ENCODE measurements around the gene PFDN2. TPM values are rescaled to one million over a fixed set of nuclear protein-coding genes. Genes with fewer than 3 reads are reported as not detected.

The PFDN2 gene
- total and polyA plus RNA-seq, 4 donors, result 30.3 to 152 (median 94.9) TPM

GRCh38 chr1:161092621-161093028 lies 25.2 kb downstream of the PFDN2 start:
- H3K36me3 ChIP-seq (ENCODE audit: control insufficient read depth, insufficient read depth, low read length), result no peaks in the 10 kb centered on the region
- H3K9me3 ChIP-seq (ENCODE audit: control insufficient read depth, insufficient read depth, low read length), result no peaks in the 10 kb centered on the region
- WGBS (ENCODE audit: insufficient coverage), result 91% methylated on average over 3 of the region's 3 CpGs
- H3K4me1 ChIP-seq (ENCODE audit: control insufficient read depth, insufficient read depth, low read length), result peaks cover 2% of the 10 kb centered on the region
- no peak overlapping the region for H3K27ac ChIP-seq (ENCODE audit: low read depth, low read length)
- H3K27me3 ChIP-seq (ENCODE audit: control insufficient read depth, insufficient read depth, low read length), result peaks cover 5% of the 10 kb centered on the region
- H3K4me3 ChIP-seq (ENCODE audit: low read depth, low read length), result no peak overlapping the region
- no peak for DNase-seq (ENCODE audit: low read depth in 4 of 6, low spot score in 6 of 6)

- Histone ChIP-seq H3K4me1 (ENCODE audit: control insufficient read depth, insufficient read depth, low read length) (no peaks in the 10 kb centered on the region), H3K9me3 (ENCODE audit: control insufficient read depth, insufficient read depth, low read length) (no peaks in the 10 kb centered on the region), H3K27ac (ENCODE audit: low read depth, low read length) (no peak overlapping the region), H3K36me3 (ENCODE audit: control insufficient read depth, insufficient read depth, low read length) (no peaks in the 10 kb centered on the region), H3K4me3 (ENCODE audit: low read depth, low read length) (no peak overlapping the region), H3K27me3 (ENCODE audit: control insufficient read depth, insufficient read depth, low read length) (peaks cover 5% of the 10 kb centered on the region)
- 100% methylated on average over 1 of the region's 7 CpGs for WGBS (ENCODE audit: insufficient coverage)
- no peak for DNase-seq (ENCODE audit: low read depth in 4 of 6, low spot score in 6 of 6)
These were observed 25.9 kb downstream of the PFDN2 start for GRCh38 chr1:161091796-161092507.

- Histone ChIP-seq H3K27ac (ENCODE audit: low read depth, low read length) (no peak overlapping the region), H3K4me1 (ENCODE audit: control insufficient read depth, insufficient read depth, low read length) (no peaks in the 10 kb centered on the region), H3K36me3 (ENCODE audit: control insufficient read depth, insufficient read depth, low read length) (no peaks in the 10 kb centered on the region), H3K27me3 (ENCODE audit: control insufficient read depth, insufficient read depth, low read length) (peaks cover 5% of the 10 kb centered on the region), H3K4me3 (ENCODE audit: low read depth, low read length) (no peak overlapping the region), H3K9me3 (ENCODE audit: control insufficient read depth, insufficient read depth, low read length) (no peaks in the 10 kb centered on the region)
- no peak for DNase-seq (ENCODE audit: low read depth in 4 of 6, low spot score in 6 of 6)
- WGBS (ENCODE audit: insufficient coverage), result 86% methylated on average over 4 of the region's 5 CpGs
These were observed 26.7 kb downstream of the PFDN2 start for GRCh38 chr1:161091093-161091492.

GRCh38 chr1:161090617-161091016 lies 27.2 kb downstream of the PFDN2 start:
- peaks cover 5% of the 10 kb centered on the region for H3K27me3 ChIP-seq (ENCODE audit: control insufficient read depth, insufficient read depth, low read length)
- DNase-seq (ENCODE audit: low read depth in 4 of 6, low spot score in 6 of 6), result no peak
- H3K9me3 ChIP-seq (ENCODE audit: control insufficient read depth, insufficient read depth, low read length), result no peaks in the 10 kb centered on the region
- no peak overlapping the region for H3K4me3 ChIP-seq (ENCODE audit: low read depth, low read length)
- no peak overlapping the region for H3K27ac ChIP-seq (ENCODE audit: low read depth, low read length)
- WGBS (ENCODE audit: insufficient coverage), result 89% methylated on average over 2 of the region's 3 CpGs
- no peaks in the 10 kb centered on the region for H3K4me1 ChIP-seq (ENCODE audit: control insufficient read depth, insufficient read depth, low read length)
- no peaks in the 10 kb centered on the region for H3K36me3 ChIP-seq (ENCODE audit: control insufficient read depth, insufficient read depth, low read length)

- DNase-seq (ENCODE audit: low read depth in 4 of 6, low spot score in 6 of 6), result no peak
- peaks cover 5% of the 10 kb centered on the region for H3K27me3 ChIP-seq (ENCODE audit: control insufficient read depth, insufficient read depth, low read length)
- no peak overlapping the region for H3K4me3 ChIP-seq (ENCODE audit: low read depth, low read length)
- H3K27ac ChIP-seq (ENCODE audit: low read depth, low read length), result no peak overlapping the region
- H3K4me1 ChIP-seq (ENCODE audit: control insufficient read depth, insufficient read depth, low read length), result no peaks in the 10 kb centered on the region
- H3K36me3 ChIP-seq (ENCODE audit: control insufficient read depth, insufficient read depth, low read length), result no peaks in the 10 kb centered on the region
- 100% methylated on average over 3 of the region's 5 CpGs for WGBS (ENCODE audit: insufficient coverage)
- H3K9me3 ChIP-seq (ENCODE audit: control insufficient read depth, insufficient read depth, low read length), result no peaks in the 10 kb centered on the region
These were observed 27.9 kb downstream of the PFDN2 start for GRCh38 chr1:161089938-161090337.

GRCh38 chr1:161089251-161089924 lies 28.4 kb downstream of the PFDN2 start, which contains the start of gene NECTIN4:
Gene NECTIN4, minus strand, starts transcription at chr1:161089558. Its CDS starts 262 bp downstream, at chr1:161089296.
- Histone ChIP-seq H3K27ac (ENCODE audit: low read depth, low read length) (no peak within 1 kb of the TSS), H3K9me3 (ENCODE audit: control insufficient read depth, insufficient read depth, low read length) (no peaks in the 10 kb centered on the region), H3K27me3 (ENCODE audit: control insufficient read depth, insufficient read depth, low read length) (peaks cover 5% of the 10 kb centered on the region), H3K4me1 (ENCODE audit: control insufficient read depth, insufficient read depth, low read length) (no peaks in the 10 kb centered on the region), H3K4me3 (ENCODE audit: low read depth, low read length) (no peak within 1 kb of the TSS), H3K36me3 (ENCODE audit: control insufficient read depth, insufficient read depth, low read length) (no peaks in the 10 kb centered on the region)
- 50% methylated on average over 19 of the region's 22 CpGs for WGBS (ENCODE audit: insufficient coverage)
- DNase-seq (ENCODE audit: low read depth in 4 of 6, low spot score in 6 of 6), result no peak

GRCh38 chr1:161088587-161089110 lies 29.2 kb downstream of the PFDN2 start:
- Histone ChIP-seq H3K4me1 (ENCODE audit: control insufficient read depth, insufficient read depth, low read length) (no peaks in the 10 kb centered on the region), H3K27me3 (ENCODE audit: control insufficient read depth, insufficient read depth, low read length) (peaks cover 5% of the 10 kb centered on the region), H3K9me3 (ENCODE audit: control insufficient read depth, insufficient read depth, low read length) (no peaks in the 10 kb centered on the region), H3K36me3 (ENCODE audit: control insufficient read depth, insufficient read depth, low read length) (no peaks in the 10 kb centered on the region), H3K4me3 (ENCODE audit: low read depth, low read length) (no peak overlapping the region), H3K27ac (ENCODE audit: low read depth, low read length) (no peak overlapping the region)
- WGBS (ENCODE audit: insufficient coverage), result 80% methylated on average over 1 of the region's 3 CpGs
- no peak for DNase-seq (ENCODE audit: low read depth in 4 of 6, low spot score in 6 of 6)

- WGBS (ENCODE audit: insufficient coverage), result 51% methylated on average over 3 of the region's 4 CpGs
These were observed 31.4 kb downstream of the PFDN2 start for GRCh38 chr1:161086457-161086856.

GRCh38 chr1:161085165-161085564 lies 32.7 kb downstream of the PFDN2 start:
- no peaks in the 10 kb centered on the region for H3K36me3 ChIP-seq (ENCODE audit: control insufficient read depth, insufficient read depth, low read length)
- H3K27me3 ChIP-seq (ENCODE audit: control insufficient read depth, insufficient read depth, low read length), result peaks cover 3% of the 10 kb centered on the region
- WGBS (ENCODE audit: insufficient coverage), result 20% methylated on average over 1 of the region's 2 CpGs
- no peak for DNase-seq (ENCODE audit: low read depth in 4 of 6, low spot score in 6 of 6)
- no peaks in the 10 kb centered on the region for H3K9me3 ChIP-seq (ENCODE audit: control insufficient read depth, insufficient read depth, low read length)
- no peak overlapping the region for H3K4me3 ChIP-seq (ENCODE audit: low read depth, low read length)
- no peaks in the 10 kb centered on the region for H3K4me1 ChIP-seq (ENCODE audit: control insufficient read depth, insufficient read depth, low read length)
- no peak overlapping the region for H3K27ac ChIP-seq (ENCODE audit: low read depth, low read length)

More at GRCh38 chr1:161086457-161086856, 31.4 kb downstream of the PFDN2 start:
- peaks cover 3% of the 10 kb centered on the region for H3K27me3 ChIP-seq (ENCODE audit: control insufficient read depth, insufficient read depth, low read length)
- H3K9me3 ChIP-seq (ENCODE audit: control insufficient read depth, insufficient read depth, low read length), result no peaks in the 10 kb centered on the region
- DNase-seq (ENCODE audit: low read depth in 4 of 6, low spot score in 6 of 6), result no peak
- H3K4me3 ChIP-seq (ENCODE audit: low read depth, low read length), result no peak overlapping the region
- H3K4me1 ChIP-seq (ENCODE audit: control insufficient read depth, insufficient read depth, low read length), result no peaks in the 10 kb centered on the region
- no peak overlapping the region for H3K27ac ChIP-seq (ENCODE audit: low read depth, low read length)
- no peaks in the 10 kb centered on the region for H3K36me3 ChIP-seq (ENCODE audit: control insufficient read depth, insufficient read depth, low read length)
